GM12864 (cell line): Measurements from ENCODE around the gene SKIC2.

Experiments
- DNase-seq: peaks from one replicate; pipeline ENCODE4 v3.0.0-alpha.2; 2011; ENCODE audit warnings: low read depth
- H3K4me3 ChIP-seq: 2 replicates; pipeline ENCODE4 v1.5.1; 2011; ENCODE audit warnings: mild to moderate bottlenecking, low read depth, low read length, control low read depth
- CTCF ChIP-seq: IDR thresholded peaks from 2 replicates; pipeline ENCODE4 v1.5.1; 2011; ENCODE audit warnings: low read depth, mild to moderate bottlenecking, moderate library complexity, low read length, control low read depth, inconsistent platforms; ENCODE audit errors: missing control alignments

SKIC2 gene

DNA sequence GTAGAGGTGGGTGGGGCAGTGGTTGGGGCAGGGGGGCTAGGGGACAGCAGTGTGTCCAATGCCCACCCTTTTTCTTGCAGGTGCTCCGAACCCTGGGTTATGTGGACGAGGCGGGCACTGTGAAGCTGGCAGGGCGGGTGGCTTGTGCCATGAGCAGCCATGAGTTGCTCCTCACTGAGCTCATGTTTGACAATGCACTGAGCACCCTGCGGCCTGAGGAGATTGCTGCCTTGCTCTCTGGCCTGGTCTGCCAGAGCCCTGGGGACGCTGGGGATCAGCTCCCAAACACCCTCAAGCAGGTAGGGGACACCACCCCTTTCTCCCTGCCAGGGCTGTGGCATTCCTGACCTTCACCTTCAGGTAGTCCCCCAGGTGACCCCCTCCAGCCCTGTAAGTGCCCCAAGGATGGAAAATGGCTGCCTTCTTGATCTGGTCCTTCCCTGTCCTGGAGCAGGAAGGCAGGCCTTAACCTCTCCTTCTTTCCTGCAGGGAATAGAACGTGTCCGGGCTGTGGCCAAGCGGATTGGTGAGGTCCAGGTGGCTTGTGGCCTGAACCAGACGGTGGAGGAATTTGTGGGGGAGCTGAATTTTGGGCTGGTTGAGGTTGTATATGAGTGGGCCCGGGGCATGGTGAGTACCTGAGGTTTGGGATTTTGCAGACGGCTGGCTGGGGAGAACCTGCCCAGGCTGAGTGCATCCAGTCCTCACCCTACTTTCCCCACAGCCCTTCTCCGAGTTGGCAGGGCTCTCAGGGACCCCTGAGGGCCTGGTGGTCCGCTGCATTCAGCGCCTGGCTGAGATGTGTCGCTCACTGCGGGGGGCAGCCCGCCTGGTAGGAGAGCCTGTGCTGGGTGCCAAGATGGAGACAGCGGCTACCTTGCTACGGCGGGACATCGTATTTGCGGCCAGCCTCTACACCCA, 10.1 kb downstream of the SKIC2 start:
- no peak for DNase-seq
- H3K4me3 ChIP-seq = no peak overlapping the region

DNA sequence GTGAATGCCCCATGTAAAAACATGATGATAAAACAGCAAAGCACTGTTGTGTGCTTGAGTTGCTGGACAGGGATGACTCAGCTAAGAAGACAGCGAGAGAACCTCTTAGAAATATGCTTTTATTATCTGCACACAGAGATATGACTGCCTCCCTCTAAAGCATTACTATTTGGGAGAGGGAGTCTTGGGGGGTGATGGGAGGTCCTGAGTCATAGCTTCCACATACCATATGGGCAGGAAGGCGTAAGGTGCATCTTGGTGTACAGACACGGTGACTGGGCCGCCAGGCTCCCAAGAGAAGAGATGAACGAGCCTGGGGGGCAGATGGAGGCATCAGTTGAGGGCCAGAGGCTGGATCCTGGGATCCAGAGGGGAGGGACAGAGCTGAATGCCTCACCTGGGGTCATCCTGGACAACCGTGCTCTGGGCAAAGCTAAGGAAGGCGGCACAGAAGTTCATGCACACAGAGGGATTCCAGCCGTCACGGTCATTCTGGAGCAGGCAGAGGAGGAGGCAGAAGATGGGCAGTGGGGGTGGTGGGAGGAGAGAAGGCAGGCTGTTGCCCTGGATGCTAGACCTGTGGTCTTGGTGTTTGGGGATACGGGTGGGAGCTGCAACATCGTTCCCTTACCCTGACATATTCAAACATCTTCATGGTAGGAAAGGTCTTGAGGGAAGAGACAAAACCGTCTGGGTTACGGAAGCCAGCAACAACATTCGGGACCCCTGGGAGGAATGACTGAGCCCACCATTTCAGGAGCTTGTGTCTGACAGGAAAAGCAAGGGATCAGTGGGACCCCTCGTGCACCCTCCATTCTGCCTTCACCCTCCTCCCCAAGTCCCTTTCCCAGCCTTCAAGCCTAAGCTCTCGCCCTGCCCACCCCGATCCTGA, 11.0 kb downstream of the SKIC2 start:
- no peak for TF ChIP-seq CTCF
- H3K4me3 ChIP-seq = no peak overlapping the region
- DNase-seq = no peak

More for the DNA sequence above, 10.1 kb downstream of the SKIC2 start:
- no peak for TF ChIP-seq CTCF

DNA sequence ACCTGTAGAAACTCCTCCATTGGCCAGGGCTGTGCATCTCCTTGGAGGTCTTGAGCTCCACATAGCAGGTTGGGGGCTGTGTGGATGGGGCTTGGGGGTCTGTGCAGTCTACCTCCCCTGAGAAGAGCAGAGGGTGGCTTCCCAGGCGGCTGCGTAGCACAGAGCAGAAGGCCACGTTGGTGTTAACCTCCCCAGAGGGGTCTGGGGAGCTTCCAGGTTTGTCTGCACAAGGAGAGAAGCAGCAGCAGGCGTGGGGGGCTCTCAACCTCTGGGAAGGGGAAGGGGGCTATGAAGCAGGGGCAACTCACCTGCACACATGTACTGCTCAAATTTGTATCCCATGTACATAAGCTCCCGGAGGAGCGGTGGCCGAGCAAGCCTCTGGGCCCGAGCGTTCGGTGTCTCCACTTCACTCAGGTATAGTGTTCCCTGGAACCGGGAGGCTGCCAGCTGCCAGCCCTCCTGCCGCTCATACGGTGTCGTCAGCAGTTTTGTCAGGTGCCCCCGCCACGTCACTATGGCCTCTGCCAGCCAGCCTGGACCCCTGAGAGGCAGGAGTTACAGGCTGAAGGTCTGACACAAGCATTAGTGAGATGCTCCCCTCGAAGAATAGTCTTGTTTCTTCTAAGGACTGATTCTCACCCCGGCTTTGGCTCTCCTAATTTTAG, 11.8 kb downstream of the SKIC2 start:
- H3K4me3 ChIP-seq = peak overlapping the region; percentile 96
- DNase-seq = no peak
- no peak for TF ChIP-seq CTCF

DNA sequence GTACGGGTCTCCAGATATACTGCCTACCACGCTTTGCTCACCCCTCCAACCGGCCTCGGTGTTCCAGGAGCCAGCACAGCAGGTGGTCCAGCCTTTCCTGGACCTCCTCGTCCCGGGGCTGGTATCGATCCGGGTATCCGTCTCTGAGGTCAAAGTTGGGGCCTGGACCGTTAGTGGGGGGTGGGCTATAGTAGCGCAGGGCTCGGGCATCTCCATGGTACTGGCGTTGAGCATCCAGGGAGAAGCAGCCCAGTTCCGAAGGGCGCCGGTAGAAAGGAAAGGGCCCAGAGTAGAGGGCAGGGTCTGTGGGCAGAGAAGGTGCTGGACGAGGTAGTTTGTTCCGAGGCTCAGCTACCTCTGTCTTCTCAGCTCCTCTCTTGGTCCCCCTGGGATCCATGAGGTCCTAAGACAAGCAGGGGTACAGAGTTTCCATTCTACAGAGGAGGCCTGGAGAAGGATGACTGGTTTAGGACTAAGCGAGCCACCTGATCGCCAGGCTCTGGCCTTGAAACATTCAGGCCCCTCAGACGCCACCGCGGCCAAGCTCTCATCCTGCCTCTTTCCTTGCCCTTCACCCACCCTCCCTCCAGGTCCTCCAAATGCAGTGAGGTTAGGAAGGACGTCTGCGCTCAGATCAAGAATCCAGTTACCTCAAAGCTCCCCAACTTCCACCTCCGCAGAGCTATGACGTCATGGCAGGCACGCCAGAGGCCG, 12.5 kb downstream of the SKIC2 start:
- no peak for DNase-seq
- peak overlapping the region; percentile 96 for H3K4me3 ChIP-seq
- TF ChIP-seq CTCF = no peak

DNA sequence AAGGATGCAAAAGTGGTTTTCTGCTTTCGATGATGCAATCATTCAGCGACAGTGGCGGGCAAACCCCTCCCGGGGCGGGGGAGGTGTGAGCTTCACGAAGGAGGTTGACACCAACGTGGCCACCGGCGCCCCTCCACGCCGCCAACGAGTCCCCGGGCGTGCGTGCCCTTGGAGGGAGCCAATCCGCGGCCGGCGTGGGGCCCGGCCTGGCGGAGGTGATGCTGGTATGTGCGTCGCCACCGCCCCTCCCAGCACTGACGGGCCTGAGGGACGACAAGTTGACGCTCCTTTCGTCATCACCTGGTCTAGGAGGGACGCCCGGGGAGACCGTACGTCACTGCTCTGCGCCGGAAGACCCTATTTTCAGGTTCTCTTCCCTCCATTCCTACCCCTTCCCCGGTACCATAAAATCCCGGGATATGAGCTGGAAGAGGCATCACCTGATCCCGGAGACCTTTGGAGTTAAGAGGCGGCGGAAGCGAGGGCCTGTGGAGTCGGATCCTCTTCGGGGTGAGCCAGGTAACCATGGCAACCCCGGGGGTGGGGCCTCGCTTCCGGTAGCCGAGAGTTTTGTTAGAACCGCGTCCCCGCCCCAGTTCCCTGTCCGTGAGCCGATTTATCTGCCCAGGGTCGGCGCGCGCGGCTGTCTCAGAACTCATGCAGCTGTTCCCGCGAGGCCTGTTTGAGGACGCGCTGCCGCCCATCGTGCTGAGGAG, 13.2 kb downstream of the SKIC2 start, which contains the start of gene DXO:
TSS of gene DXO (minus strand) at position 146 of the 716 bp plus-strand sequence. CDS start 463 bp downstream, outside the sequence.
- H3K4me3 ChIP-seq = peak within 1 kb of the TSS; percentile 96
- peak; percentile 96 for DNase-seq
- no peak for TF ChIP-seq CTCF
